ENCODE results near the gene FAM187B.

- no peak for TF ChIP-seq CTCF (IDR thresholded peaks at IDR 0.05)
- TF ChIP-seq POLR2A (IDR thresholded peaks at IDR 0.05), result no peak
These were observed 21.1 kb downstream of the FAM187B start for GRCh38 chr19:35207391-35207871.
